A549 (cell line): ENCODE measurements around the gene NRAS. TPM values are rescaled to one million over a fixed set of nuclear protein-coding genes. Genes with fewer than 3 reads are reported as not detected.

ENCODE experiments used
- ATAC-seq, 2 experiments: fragments of 200-7000 bp in 1 of 2; fragments of >200 bp in 1 of 2; cut with Nextera tagmentation in 1 of 2; cut with Tn5 transposase in 1 of 2; 3 replicates each; pipeline versions ENCODE4 v1.8.0 to v1.9.1; 2018 to 2020; ENCODE audit warnings: mild to moderate bottlenecking in 1 of 2, moderate library complexity in 1 of 2
- CTCF ChIA-PET: fragments of 300-600 bp; sonication (Branson Sonifier 250); formaldehyde crosslinking; extraction: SDS; loops from one replicate; lab custom pipeline; 2021; ENCODE audit warnings: antibody characterized with exemption, inconsistent platforms; lab: Yijun Ruan, JAX
- POLR2A ChIA-PET: fragments of 350-600 bp; formaldehyde crosslinking; extraction: SDS; loops from one replicate; lab custom pipeline; 2021; ENCODE audit warnings: antibody characterized with exemption, inconsistent platforms; lab: Yijun Ruan, JAX
- DNase-seq, 2 experiments: peaks; one replicate each; pipeline versions ENCODE4 v3.0.0 to v3.0.0-alpha.2; 2011 to 2016; ENCODE audit warnings: low read depth in 1 of 2, low spot score in 1 of 2
- FAIRE-seq: peaks from 2 replicates; lab custom pipeline; 2011; peaks lifted over from hg19 to GRCh38; lab: Jason Lieb, UNC
- H3K27ac ChIP-seq, 2 experiments: fragments of >200 bp; sonication (Bioruptor Twin); formaldehyde crosslinking; 3 replicates each; pipeline ENCODE4 v1.5.1; 2016 to 2017
- H3K4me1 ChIP-seq: fragments of >200 bp; sonication (Bioruptor Twin); formaldehyde crosslinking; 3 replicates; pipeline ENCODE4 v1.6.1; 2016
- H3K4me2 ChIP-seq: fragments of >200 bp; sonication (Bioruptor Twin); formaldehyde crosslinking; 3 replicates; pipeline ENCODE4 v1.6.1; 2016
- H3K4me3 ChIP-seq: fragments of >200 bp; sonication (Bioruptor Twin); formaldehyde crosslinking; 3 replicates; pipeline ENCODE4 v1.5.1; 2016
- H3K9me3 ChIP-seq: fragments of >200 bp; sonication (Bioruptor Twin); formaldehyde crosslinking; 3 replicates; pipeline ENCODE4 v1.6.1; 2016
- CBX8 ChIP-seq: fragments of 200-600 bp; sonication (generic); IDR thresholded peaks from 2 replicates; pipeline ENCODE4 v1.6.1; 2016
- CHD2 ChIP-seq: fragments of 150-350 bp; IDR thresholded peaks from 2 replicates; pipeline ENCODE4 v1.6.1; 2014; ENCODE audit warnings: low read length; ENCODE audit not compliant: partially characterized antibody
- E2F6 ChIP-seq: IDR thresholded peaks from 2 replicates; pipeline ENCODE4 v1.6.1; 2012; ENCODE audit warnings: low read depth, borderline replicate concordance
- EHMT2 ChIP-seq: fragments of 200-600 bp; sonication (generic); IDR thresholded peaks from 2 replicates; pipeline ENCODE4 v1.6.1; 2016; ENCODE audit warnings: antibody characterized with exemption, low read depth, mild to moderate bottlenecking, moderate library complexity
- ELK1 ChIP-seq: fragments of 150-350 bp; IDR thresholded peaks from 2 replicates; pipeline ENCODE4 v1.6.1; 2014; ENCODE audit warnings: low read depth, mild to moderate bottlenecking, low read length
- EP300 ChIP-seq, 2 experiments: fragments of >200 bp; sonication (Bioruptor Twin); formaldehyde crosslinking; IDR thresholded peaks; 2 replicates in 1 of 2; 3 replicates in 1 of 2; pipeline ENCODE4 v1.6.1; 2016 to 2017
- FOSB ChIP-seq: fragments of 250-450 bp; sonication (Bioruptor Pico); IDR thresholded peaks from 2 replicates; pipeline ENCODE4 v1.5.0; 2020; ENCODE audit warnings: mild to moderate bottlenecking, moderate library complexity
- FOSL2 ChIP-seq, 2 experiments: fragments of 450-650 bp in 1 of 2; fragments of >200 bp in 1 of 2; sonication (Bioruptor Twin) in 1 of 2; formaldehyde crosslinking; IDR thresholded peaks; 2 replicates each; pipeline versions ENCODE4 v1.5.0 to v1.6.1; 2016 to 2020; ENCODE audit warnings: mild to moderate bottlenecking in 1 of 2, moderate library complexity in 1 of 2
- FOXS1 ChIP-seq: fragments of 250-450 bp; sonication (Bioruptor Pico); IDR thresholded peaks from 2 replicates; pipeline ENCODE4 v1.5.0; 2020; ENCODE audit warnings: mild to moderate bottlenecking, moderate library complexity
- GATA3 ChIP-seq: IDR thresholded peaks from 2 replicates; pipeline ENCODE4 v1.6.1; 2012; ENCODE audit warnings: borderline replicate concordance
- HDAC2 ChIP-seq: fragments of 200-600 bp; sonication (generic); IDR thresholded peaks from 2 replicates; pipeline ENCODE4 v1.6.1; 2016
- JUN ChIP-seq, 2 experiments: fragments of >200 bp; sonication (Bioruptor Twin); formaldehyde crosslinking; IDR thresholded peaks; 2 replicates in 1 of 2; 3 replicates in 1 of 2; pipeline ENCODE4 v1.6.1; 2016 to 2017
- KDM1A ChIP-seq: fragments of 200-600 bp; sonication (generic); IDR thresholded peaks from 2 replicates; pipeline ENCODE4 v1.6.1; 2016; ENCODE audit warnings: low read depth, mild to moderate bottlenecking
- KDM5A ChIP-seq: fragments of 200-600 bp; sonication (generic); IDR thresholded peaks from 2 replicates; pipeline ENCODE4 v1.6.1; 2016; ENCODE audit warnings: antibody characterized with exemption, mild to moderate bottlenecking
- MAZ ChIP-seq: fragments of 150-350 bp; IDR thresholded peaks from 2 replicates; pipeline ENCODE4 v1.6.1; 2014; ENCODE audit warnings: antibody characterized with exemption, low read depth, low read length, borderline replicate concordance
- NFE2L2 ChIP-seq: fragments of 150-350 bp; conservative IDR thresholded peaks from 2 replicates; pipeline ENCODE4 v1.6.1; 2014; ENCODE audit warnings: low read length
- NPAS2 ChIP-seq: fragments of 250-450 bp; sonication (Bioruptor Pico); IDR thresholded peaks from 2 replicates; pipeline ENCODE4 v1.8.0; 2022; ENCODE audit warnings: mild to moderate bottlenecking, moderate library complexity, borderline replicate concordance
- PBX3 ChIP-seq: IDR thresholded peaks from 2 replicates; pipeline ENCODE4 v1.6.1; 2012
- PHF8 ChIP-seq: fragments of 200-600 bp; sonication (generic); IDR thresholded peaks from 2 replicates; pipeline ENCODE4 v1.6.1; 2016; ENCODE audit warnings: low read depth, mild to moderate bottlenecking, antibody characterized with exemption, moderate library complexity, borderline replicate concordance
- POLR2A ChIP-seq: IDR thresholded peaks from 2 replicates; pipeline ENCODE4 v1.6.1; 2012; ENCODE audit warnings: mild to moderate bottlenecking, low read length
- POLR2AphosphoS2 ChIP-seq: conservative IDR thresholded peaks from 2 replicates; pipeline ENCODE4 v1.6.1; 2012; ENCODE audit warnings: low read length, improper control_type of control experiment, inconsistent platforms
- RAD21 ChIP-seq, 2 experiments: fragments of >200 bp in 1 of 2; sonication (Bioruptor Twin) in 1 of 2; formaldehyde crosslinking in 1 of 2; IDR thresholded peaks in 1 of 2; conservative IDR thresholded peaks in 1 of 2; 2 replicates in 1 of 2; 3 replicates in 1 of 2; pipeline ENCODE4 v1.6.1; 2012 to 2018; ENCODE audit warnings: inconsistent platforms in 1 of 2
- RCOR1 ChIP-seq: fragments of 150-350 bp; IDR thresholded peaks from 2 replicates; pipeline ENCODE4 v1.6.1; 2014; ENCODE audit warnings: antibody characterized with exemption, low read length, low read depth
- SMC3 ChIP-seq: fragments of >200 bp; sonication (Bioruptor Twin); formaldehyde crosslinking; IDR thresholded peaks from 3 replicates; pipeline ENCODE4 v1.6.1; 2018; ENCODE audit warnings: inconsistent platforms
- SREBF2 ChIP-seq: fragments of 450-650 bp; IDR thresholded peaks from 2 replicates; pipeline ENCODE4 v1.6.1; 2014; ENCODE audit warnings: mild to moderate bottlenecking, moderate library complexity
- TP53 ChIP-seq: fragments of 250-450 bp; sonication (Bioruptor Pico); IDR thresholded peaks from 2 replicates; pipeline ENCODE4 v1.5.0; 2021; ENCODE audit warnings: mild to moderate bottlenecking, moderate library complexity
- USF2 ChIP-seq: fragments of 450-650 bp; IDR thresholded peaks from 2 replicates; pipeline ENCODE4 v1.6.1; 2014; ENCODE audit warnings: antibody characterized with exemption
- ZC3H11A ChIP-seq: fragments of 450-650 bp; IDR thresholded peaks from 2 replicates; pipeline ENCODE4 v1.6.1; 2014; ENCODE audit warnings: antibody characterized with exemption, mild to moderate bottlenecking
- ZNF302 ChIP-seq: fragments of 250-450 bp; sonication (Bioruptor Pico); IDR thresholded peaks from 2 replicates; pipeline ENCODE4 v1.9.0; 2021; ENCODE audit warnings: inconsistent platforms, mild to moderate bottlenecking, moderate library complexity
- ZSCAN20 ChIP-seq: fragments of 250-450 bp; sonication (Bioruptor Pico); IDR thresholded peaks from 2 replicates; pipeline ENCODE4 v1.8.0; 2022; ENCODE audit warnings: mild to moderate bottlenecking, moderate library complexity
- WGBS: methylation state at CpG from one replicate; pipeline ENCODE4 v1.1.6; 2017; ENCODE audit errors: missing lambda C conversion rate; 5-methylcytosine and 5-hydroxymethylcytosine counted together
- polyA plus RNA-seq, 4 experiments: library from polyadenylated mRNA; depleted of rRNA in 3 of 4; stranded (reverse); fragments of >200 nt; fragmentation: RNase III in 1 of 4; extraction: RNeasy Plus Mini Kit Qiagen cat#74134 plus additional on column Dnase treatment in 1 of 4; gene quantifications; 2 replicates in 3 of 4; 3 replicates in 1 of 4; pipeline ENCODE4 v1.2.3, GENCODE V29; 2011 to 2017

NRAS gene
- polyA plus RNA-seq, 2 of the 4 experiments (the other 2 are of a cell fraction) = 28.7 to 52.2 TPM

- FAIRE-seq (no peak), DNase-seq (no peak), ATAC-seq (no peak)
- Histone ChIP-seq H3K4me1 (no peaks in the 10 kb centered on the region), H3K27ac (no peak overlapping the region), H3K4me2 (no peak overlapping the region), H3K4me3 (no peak overlapping the region), H3K9me3 (no peaks in the 10 kb centered on the region)
- ChIA-PET POLR2A (no interaction called here), CTCF (interaction anchor here (0.7 kb wide), 1 partner anchor 43 kb away, joined by 3 read pairs; no protein-coding TSS in a partner anchor)
- TF ChIP-seq USF2 (no peak), SMC3 (no peak), PHF8 (no peak), FOXS1 (CRISPR knock-in tag) (no peak), ZSCAN20 (CRISPR knock-in tag) (no peak), RAD21 (conservative IDR thresholded peaks at IDR 0.05 in 1 of 2, IDR thresholded peaks at IDR 0.05 in 1 of 2) (no peak), KDM1A (no peak)
- 89% methylated on average over 1 of the region's 1 CpG for WGBS
Measured at GRCh38 chr1:114723915-114724314, 7.3 kb upstream of the NRAS start.

- Histone ChIP-seq H3K4me1 (no peaks in the 10 kb centered on the region), H3K9me3 (no peaks in the 10 kb centered on the region), H3K4me2 (no peak overlapping the region), H3K27ac (no peak overlapping the region), H3K4me3 (no peak overlapping the region)
- no peak for TF ChIP-seq CHD2
- no peak for TF ChIP-seq POLR2AphosphoS2
- no peak for TF ChIP-seq TP53 (CRISPR knock-in tag)
- no peak for TF ChIP-seq JUN (IDR thresholded peaks at IDR 0.05)
- TF ChIP-seq FOXS1 (CRISPR knock-in tag) = no peak
- TF ChIP-seq FOSB (CRISPR knock-in tag) = no peak
- DNase-seq = no peak
- 0% methylated on average over 1 of the region's 1 CpG for WGBS
- ATAC-seq = no peak
- FAIRE-seq = no peak
- CTCF ChIA-PET = interaction anchor here (0.7 kb wide), 1 partner anchor 44 kb away, joined by 3 read pairs; no protein-coding TSS in a partner anchor
- POLR2A ChIA-PET = no interaction called here
Measured at GRCh38 chr1:114723457-114723856, 6.9 kb upstream of the NRAS start.

- Histone ChIP-seq H3K4me3 (no peak overlapping the region), H3K4me1 (peaks cover 5% of the 10 kb centered on the region; the same call in 1 of the 3 replicates), H3K27ac (no peak overlapping the region), H3K4me2 (no peak overlapping the region), H3K9me3 (no peaks in the 10 kb centered on the region)
- 87% methylated on average over 4 of the region's 4 CpGs for WGBS
- POLR2A ChIA-PET = no interaction called here
- no peak for DNase-seq
- no peak for FAIRE-seq
- no peak for TF ChIP-seq HDAC2
- no peak for TF ChIP-seq EHMT2
- TF ChIP-seq CHD2 = no peak
- no peak for TF ChIP-seq SREBF2
- TF ChIP-seq KDM5A = no peak
- no peak for TF ChIP-seq ZSCAN20 (CRISPR knock-in tag)
- no peak for TF ChIP-seq GATA3
- TF ChIP-seq PBX3 = no peak
- TF ChIP-seq CBX8 = no peak
- CTCF ChIA-PET = interaction anchor here (1.1 kb wide), 1 partner anchor 48 kb away, joined by 3 read pairs; no protein-coding TSS in a partner anchor
- no peak for ATAC-seq
Measured at GRCh38 chr1:114720492-114720891, 3.9 kb upstream of the NRAS start.

GRCh38 chr1:114719424-114719787, 2.8 kb upstream of the NRAS start:
- FAIRE-seq (no peak), DNase-seq (no peak), ATAC-seq (no peak)
- no peak overlapping the region for H3K27ac ChIP-seq
- peaks cover 13% of the 10 kb centered on the region; the same call in 1 of the 3 replicates for H3K4me1 ChIP-seq
- WGBS = 79% methylated on average over 3 of the region's 3 CpGs
- ChIA-PET CTCF (no interaction called here), POLR2A (no interaction called here)
- H3K4me3 ChIP-seq = no peak overlapping the region
- no peak overlapping the region for H3K4me2 ChIP-seq
- no peaks in the 10 kb centered on the region for H3K9me3 ChIP-seq
- no peak for TF ChIP-seq POLR2A
- TF ChIP-seq EP300 (IDR thresholded peaks at IDR 0.05) = no peak
- TF ChIP-seq FOXS1 (CRISPR knock-in tag) = no peak
- TF ChIP-seq NPAS2 (CRISPR knock-in tag) = no peak
- no peak for TF ChIP-seq CBX8
- TF ChIP-seq SMC3 = no peak
- TF ChIP-seq FOSL2 (IDR thresholded peaks at IDR 0.05) = no peak
- TF ChIP-seq FOSL2 (CRISPR knock-in tag; IDR thresholded peaks at IDR 0.05) = no peak
- TF ChIP-seq NFE2L2 = no peak
- no peak for TF ChIP-seq ZC3H11A
- no peak for TF ChIP-seq FOSB (CRISPR knock-in tag)
- TF ChIP-seq RCOR1 = no peak
- no peak for TF ChIP-seq MAZ
- no peak for TF ChIP-seq ZNF302 (CRISPR knock-in tag)
- no peak for TF ChIP-seq ELK1
- no peak for TF ChIP-seq E2F6
